ENCODE results near the gene ARID4A. TPM values are rescaled to one million over a fixed set of nuclear protein-coding genes. Genes with fewer than 3 reads are reported as not detected.
"Not testable (repeated sequence)": the region's sequence is repeated elsewhere in the genome, so short reads cannot be mapped to it uniquely, and the experiment has no call there.

ARID4A gene
- total RNA-seq (2021; fragmentation: NEBNext Ultra II Directional; extraction: Animal tissue kit (Norgen Biotek cat#: 25700)) = 10 to 100 TPM; 10.5 to 13.4 (median 12.3) TPM
- long read RNA-seq, partial matches to known transcripts = 20 of 24 reads
- long read RNA-seq, other reads (novel, unspliced or antisense) = 4 of 24 reads

DNA sequence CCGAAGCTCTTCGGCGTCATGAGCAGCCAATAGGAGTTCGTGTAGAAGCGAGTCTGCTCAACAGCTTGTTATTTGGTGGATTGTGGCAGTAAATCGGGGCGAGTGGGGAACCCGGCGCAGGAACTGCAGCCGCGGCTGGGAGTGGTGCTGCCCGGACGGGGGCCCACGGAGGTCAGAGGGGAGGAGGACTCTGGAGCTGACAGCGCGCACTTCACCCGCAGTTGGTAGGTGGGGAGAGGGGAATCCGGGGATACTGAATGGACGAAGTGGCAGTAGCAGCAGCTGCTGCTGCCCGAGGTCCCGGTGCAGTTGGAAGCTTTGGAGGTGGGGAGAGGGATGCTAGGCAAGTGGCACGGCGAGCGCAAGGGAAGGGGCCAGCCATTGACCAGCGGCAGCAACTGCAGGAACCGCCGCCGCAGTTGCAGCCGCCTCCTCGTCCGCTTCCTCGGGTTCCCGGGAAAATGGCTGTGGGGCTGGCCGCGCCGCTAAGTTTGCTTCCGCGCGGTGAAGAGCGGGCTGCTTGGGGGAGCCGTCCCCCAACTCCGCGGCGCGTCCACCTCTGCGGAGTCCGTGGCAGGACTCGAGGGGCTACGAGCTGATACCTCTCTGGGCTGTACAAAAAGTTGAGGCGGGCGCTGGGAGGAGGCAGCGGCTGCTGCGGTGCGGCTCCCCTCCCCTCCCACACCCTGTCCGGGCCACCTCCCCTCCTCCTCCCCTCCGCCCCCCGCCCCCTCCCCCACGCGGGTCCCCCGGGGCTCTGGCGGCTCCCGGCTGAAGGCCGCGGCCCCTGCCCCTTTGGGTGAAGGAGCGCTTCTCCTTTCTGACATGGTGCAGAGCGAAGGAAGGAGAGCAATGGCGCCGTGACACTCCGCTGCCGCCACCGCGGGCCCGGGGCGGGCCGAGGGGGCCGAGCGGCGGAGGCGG lies at the start of gene ARID4A:
ARID4A (plus strand) TSS at position 79 of the 924 bp plus-strand sequence. CDS start 1,300 bp downstream, outside the sequence.
- peaks cover 11% of the 10 kb centered on the region for H3K36me3 Mint-ChIP-seq (ENCODE audit: low read depth)
- no peak for DNase-seq
- TF ChIP-seq, protein P1, sequence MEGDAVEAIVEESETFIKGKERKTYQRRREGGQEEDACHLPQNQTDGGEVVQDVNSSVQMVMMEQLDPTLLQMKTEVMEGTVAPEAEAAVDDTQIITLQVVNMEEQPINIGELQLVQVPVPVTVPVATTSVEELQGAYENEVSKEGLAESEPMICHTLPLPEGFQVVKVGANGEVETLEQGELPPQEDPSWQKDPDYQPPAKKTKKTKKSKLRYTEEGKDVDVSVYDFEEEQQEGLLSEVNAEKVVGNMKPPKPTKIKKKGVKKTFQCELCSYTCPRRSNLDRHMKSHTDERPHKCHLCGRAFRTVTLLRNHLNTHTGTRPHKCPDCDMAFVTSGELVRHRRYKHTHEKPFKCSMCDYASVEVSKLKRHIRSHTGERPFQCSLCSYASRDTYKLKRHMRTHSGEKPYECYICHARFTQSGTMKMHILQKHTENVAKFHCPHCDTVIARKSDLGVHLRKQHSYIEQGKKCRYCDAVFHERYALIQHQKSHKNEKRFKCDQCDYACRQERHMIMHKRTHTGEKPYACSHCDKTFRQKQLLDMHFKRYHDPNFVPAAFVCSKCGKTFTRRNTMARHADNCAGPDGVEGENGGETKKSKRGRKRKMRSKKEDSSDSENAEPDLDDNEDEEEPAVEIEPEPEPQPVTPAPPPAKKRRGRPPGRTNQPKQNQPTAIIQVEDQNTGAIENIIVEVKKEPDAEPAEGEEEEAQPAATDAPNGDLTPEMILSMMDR (IDR thresholded peaks at IDR 0.05) = no peak
- H3K4me3 Mint-ChIP-seq = peak within 1 kb of the TSS; percentile 97; the same call in 1 of the 2 replicates
- H3K4me1 Mint-ChIP-seq (ENCODE audit: low read depth) = peaks cover 34% of the 10 kb centered on the region
- no peaks in the 10 kb centered on the region for H3K27me3 Mint-ChIP-seq (ENCODE audit: insufficient read depth)
- H3K9me3 Mint-ChIP-seq = no peaks in the 10 kb centered on the region
- H3K27ac Mint-ChIP-seq = no peak within 1 kb of the TSS

- TF ChIP-seq, protein P1 (IDR thresholded peaks at IDR 0.05) = no peak
- no peaks in the 10 kb centered on the region for H3K9me3 Mint-ChIP-seq
- H3K27ac Mint-ChIP-seq = no peak overlapping the region
- no peak overlapping the region for H3K4me3 Mint-ChIP-seq
- H3K36me3 Mint-ChIP-seq (ENCODE audit: low read depth) = peaks cover 41% of the 10 kb centered on the region
- H3K27me3 Mint-ChIP-seq (ENCODE audit: insufficient read depth) = no peaks in the 10 kb centered on the region
- no peak for DNase-seq
- peaks cover 41% of the 10 kb centered on the region for H3K4me1 Mint-ChIP-seq (ENCODE audit: low read depth)
Measured at GRCh38 chr14:58249611-58250010, 48.7 kb upstream of the ARID4A start.

DNA sequence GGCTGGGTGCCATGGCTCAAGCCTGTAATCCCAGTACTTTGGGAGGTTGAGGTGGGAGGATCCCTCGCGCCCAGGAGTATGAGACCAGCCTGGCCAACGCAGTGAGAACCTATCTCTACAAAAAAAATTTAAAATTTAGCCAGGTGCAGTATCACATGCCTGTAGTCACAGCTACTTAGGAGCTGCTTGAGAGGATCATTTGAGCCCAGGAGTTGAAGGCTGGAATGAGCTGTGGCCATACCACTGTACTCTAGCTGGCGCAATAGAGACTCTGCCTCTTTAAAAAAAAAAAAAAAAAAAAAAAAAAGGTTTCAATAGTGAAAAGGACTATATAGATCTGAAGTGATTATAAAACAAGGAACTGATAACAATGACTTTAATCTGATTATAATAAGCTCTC lies 40.2 kb upstream of the ARID4A start:
- Mint-ChIP-seq H3K36me3 (ENCODE audit: low read depth) (peaks cover 20% of the 10 kb centered on the region), H3K27ac (no peak overlapping the region), H3K9me3 (no peaks in the 10 kb centered on the region), H3K27me3 (ENCODE audit: insufficient read depth) (peaks cover 2% of the 10 kb centered on the region), H3K4me3 (no peak overlapping the region), H3K4me1 (ENCODE audit: low read depth) (no peaks in the 10 kb centered on the region)
- TF ChIP-seq, protein P1 (IDR thresholded peaks at IDR 0.05) = peak; percentile 18; the same call in 1 of the 2 replicates
- DNase-seq = no peak

DNA sequence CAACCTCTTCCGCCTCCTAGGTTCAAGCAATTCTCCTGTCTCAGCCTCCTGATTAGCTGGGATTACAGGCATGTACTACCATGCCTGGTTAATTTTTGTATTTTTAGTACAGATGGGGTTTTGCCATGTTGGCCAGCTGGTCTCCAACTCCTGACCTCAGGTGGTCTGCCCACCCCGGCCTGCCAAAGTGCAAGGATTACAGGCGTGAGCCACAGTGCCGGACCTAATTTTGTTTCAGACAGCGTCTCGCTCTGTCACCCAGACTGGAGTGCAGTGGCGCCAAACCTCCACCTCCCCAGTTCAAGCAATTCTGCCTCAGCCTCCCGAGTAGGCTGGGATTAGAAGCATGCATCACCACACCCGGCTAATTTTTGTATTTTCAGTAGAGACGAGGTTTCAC lies 36.4 kb upstream of the ARID4A start:
- H3K27ac Mint-ChIP-seq; H3K27me3 Mint-ChIP-seq (ENCODE audit: insufficient read depth); H3K4me1 Mint-ChIP-seq (ENCODE audit: low read depth); H3K9me3 Mint-ChIP-seq; H3K4me3 Mint-ChIP-seq; DNase-seq: not testable (repeated sequence)
- H3K36me3 Mint-ChIP-seq (ENCODE audit: low read depth) = peaks cover 30% of the 10 kb centered on the region

GRCh38 chr14:58265401-58265800 lies 33.0 kb upstream of the ARID4A start:
- Mint-ChIP-seq H3K9me3 (no peaks in the 10 kb centered on the region), H3K4me3 (no peak overlapping the region)
- TF ChIP-seq, protein P1 (IDR thresholded peaks at IDR 0.05) = no peak

DNA sequence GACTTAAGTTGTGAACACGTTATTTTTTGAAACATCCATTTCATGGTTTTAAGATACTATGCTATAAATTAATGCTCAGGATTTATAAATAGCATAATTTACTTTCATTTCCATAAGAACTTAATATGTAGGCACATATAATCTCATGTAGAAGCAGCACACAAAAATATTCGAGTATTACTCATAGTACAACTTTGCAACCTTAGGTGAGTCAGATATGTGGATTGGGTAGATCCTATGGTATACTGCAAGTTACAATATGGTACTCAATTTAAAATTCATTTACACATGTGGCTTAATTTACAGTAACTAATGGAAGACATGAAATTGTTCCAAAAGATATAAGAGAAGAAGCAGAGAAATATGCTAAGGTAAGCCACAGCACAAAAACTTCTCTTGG lies 27.7 kb upstream of the ARID4A start:
- H3K27ac Mint-ChIP-seq = peak overlapping the region; percentile 46; the same call in 1 of the 2 replicates
- peaks cover 31% of the 10 kb centered on the region for H3K36me3 Mint-ChIP-seq (ENCODE audit: low read depth)
- H3K4me1 Mint-ChIP-seq (ENCODE audit: low read depth) = peaks cover 24% of the 10 kb centered on the region
- DNase-seq = peak; percentile 10
- no peaks in the 10 kb centered on the region for H3K9me3 Mint-ChIP-seq
- no peak overlapping the region for H3K4me3 Mint-ChIP-seq
- TF ChIP-seq, protein P1 (IDR thresholded peaks at IDR 0.05) = no peak
- H3K27me3 Mint-ChIP-seq (ENCODE audit: insufficient read depth) = no peaks in the 10 kb centered on the region

More at GRCh38 chr14:58265401-58265800, 33.0 kb upstream of the ARID4A start:
- no peak for DNase-seq
- Mint-ChIP-seq H3K36me3 (ENCODE audit: low read depth) (peaks cover 26% of the 10 kb centered on the region), H3K4me1 (ENCODE audit: low read depth) (peaks cover 5% of the 10 kb centered on the region), H3K27me3 (ENCODE audit: insufficient read depth) (no peaks in the 10 kb centered on the region; the same call in 1 of the 2 replicates), H3K27ac (no peak overlapping the region)
